COLO668 (cell line): ENCODE results near the gene ANGPTL7.
"Not testable (repeated sequence)": the region's sequence is repeated elsewhere in the genome, so short reads cannot be mapped to it uniquely, and the experiment has no call there.

Experiments used
- DNase-seq: peaks from one replicate; lab custom pipeline; 2025; ENCODE audit not compliant: unreplicated experiment; lab: John Stamatoyannopoulos, UW

The ANGPTL7 gene

DNA sequence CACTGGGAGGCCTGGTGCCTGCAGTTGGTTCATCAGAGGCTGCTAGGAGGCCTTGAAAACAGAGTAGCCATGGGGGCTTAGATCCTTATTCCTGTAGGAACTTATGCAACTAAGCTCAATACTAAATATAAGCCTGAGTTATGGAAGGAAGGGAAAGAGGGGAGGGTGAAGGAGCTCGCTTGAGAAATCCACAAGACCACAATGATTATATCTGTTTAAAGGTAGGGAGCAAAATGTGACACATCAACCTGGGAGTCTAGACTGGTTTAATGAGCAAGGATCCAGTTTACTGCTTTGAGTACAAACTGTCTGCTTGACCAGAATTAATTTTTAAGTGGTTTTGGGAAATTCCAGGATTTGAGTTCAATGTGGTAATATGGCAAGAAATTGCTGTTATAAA is 20.4 kb upstream of the ANGPTL7 start:
- no peak for DNase-seq

DNA sequence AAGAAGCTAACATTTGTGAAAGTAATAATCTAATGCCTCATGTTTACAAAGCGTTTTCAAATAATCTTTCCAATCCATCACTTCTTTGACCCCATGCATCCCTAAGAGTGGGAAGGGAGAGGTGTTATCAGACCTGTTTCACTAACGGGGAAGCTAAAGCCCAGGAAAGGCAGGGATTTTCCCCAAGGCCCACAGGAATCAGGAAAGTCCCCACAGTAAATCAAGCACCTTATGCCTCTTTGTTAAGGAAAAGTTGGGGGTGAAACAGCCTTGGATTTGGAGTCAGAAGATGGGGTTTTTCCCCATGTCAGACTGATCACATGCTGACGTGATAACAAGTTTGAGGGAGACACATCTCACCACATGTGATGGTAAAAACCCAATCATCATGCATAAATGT is 20.0 kb upstream of the ANGPTL7 start:
- no peak for DNase-seq

DNA sequence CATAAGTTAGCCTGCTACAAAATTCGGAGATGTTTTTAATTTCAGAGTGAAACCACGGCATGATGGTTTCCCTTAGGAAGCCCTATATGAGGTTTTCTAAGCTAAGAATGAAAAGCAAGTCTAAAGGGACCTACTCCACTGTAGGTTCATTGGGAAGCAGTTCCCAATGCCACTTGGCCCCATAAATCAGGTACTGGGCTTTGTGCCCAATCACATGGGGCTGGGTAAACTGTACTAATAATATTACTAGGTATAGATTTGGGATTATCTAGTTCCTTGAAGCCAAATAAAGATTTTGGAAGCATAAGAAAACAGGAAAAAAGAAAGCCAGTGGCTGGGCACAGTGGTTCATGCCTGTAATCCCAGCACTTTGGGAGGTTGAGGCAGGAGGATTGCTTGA is 19.1 kb upstream of the ANGPTL7 start:
- no peak for DNase-seq

DNA sequence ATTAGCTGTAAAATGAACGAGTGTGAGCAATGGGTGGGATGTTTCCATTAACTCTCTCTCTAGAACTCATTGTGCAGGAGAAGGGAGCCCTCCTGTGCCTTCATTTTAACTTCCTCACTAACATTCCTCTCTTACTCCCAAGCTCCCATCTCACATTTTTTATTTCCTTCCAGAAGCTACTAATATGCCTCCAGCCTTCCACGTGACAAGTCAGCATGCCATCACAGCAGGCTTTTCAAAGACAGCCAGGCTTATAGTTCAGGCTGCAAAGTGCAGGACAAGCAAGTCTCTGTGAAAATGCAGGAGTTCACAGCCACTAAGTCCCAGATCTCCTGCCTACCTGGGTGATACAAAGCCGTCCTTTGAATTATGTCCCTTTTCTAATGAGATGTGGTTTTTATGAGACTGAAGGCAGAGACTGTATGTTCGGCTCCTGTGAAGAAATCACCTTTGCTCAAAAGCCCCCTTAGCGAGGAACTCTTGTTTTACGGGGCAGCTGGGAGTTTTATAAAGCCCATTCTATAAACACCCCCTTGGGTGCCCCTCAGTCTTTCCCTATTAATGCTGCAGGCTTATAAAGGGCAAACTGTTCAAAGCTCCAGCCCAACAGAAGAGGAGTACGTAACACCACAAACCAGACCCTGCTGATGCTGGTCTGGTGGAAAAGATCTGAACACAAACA is 14.8 kb upstream of the ANGPTL7 start:
- no peak for DNase-seq

DNA sequence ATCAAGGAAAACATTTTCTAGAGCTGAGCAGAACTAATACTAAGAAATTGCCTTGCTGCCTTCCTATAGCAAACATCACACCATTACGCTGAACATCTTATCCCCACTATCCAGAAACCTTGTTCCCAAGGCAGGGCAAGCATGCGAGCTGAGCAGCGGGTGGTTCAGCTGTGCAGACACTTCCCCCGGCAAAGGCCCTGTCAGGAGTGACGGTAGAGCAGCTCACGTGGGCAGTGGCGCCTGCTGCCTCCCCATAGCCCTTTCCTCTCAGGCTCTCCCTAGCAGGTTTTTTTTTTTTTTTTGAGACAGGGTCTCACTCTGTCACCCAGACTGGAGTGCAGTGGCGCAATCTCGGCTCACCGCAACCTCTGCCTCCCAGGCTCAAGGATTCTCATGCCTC is 13.7 kb upstream of the ANGPTL7 start:
- DNase-seq, result no peak

DNA sequence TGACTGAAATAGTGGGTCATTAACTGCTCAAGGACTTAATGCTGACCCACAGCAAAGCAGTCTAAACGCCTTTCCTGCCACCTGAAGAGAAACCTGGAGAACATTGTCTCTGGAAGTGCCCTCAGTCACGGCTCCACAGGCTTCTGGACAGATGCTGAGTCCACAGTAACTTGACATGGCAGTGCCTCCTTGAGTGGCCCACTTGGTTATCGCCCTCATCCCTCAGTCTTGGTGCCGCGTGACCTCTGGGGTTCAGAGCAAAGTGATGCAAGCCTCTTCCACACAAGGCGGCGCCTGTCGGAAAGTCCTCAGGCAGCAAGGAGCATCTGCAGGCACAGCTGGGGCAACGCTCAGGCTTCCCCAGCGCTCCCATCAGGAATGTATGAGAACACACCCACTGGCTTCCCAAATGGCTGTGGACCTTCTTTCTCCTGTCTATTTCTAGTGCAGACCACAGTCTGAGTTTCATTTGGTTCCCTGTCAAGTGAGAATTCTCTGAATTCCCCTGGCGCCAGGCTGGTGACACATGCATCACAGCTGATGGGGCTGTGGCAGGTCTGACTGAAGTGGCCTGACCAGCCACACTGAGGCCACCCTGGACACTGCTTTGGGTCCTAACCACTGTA is 13.0 kb upstream of the ANGPTL7 start:
- no peak for DNase-seq

DNA sequence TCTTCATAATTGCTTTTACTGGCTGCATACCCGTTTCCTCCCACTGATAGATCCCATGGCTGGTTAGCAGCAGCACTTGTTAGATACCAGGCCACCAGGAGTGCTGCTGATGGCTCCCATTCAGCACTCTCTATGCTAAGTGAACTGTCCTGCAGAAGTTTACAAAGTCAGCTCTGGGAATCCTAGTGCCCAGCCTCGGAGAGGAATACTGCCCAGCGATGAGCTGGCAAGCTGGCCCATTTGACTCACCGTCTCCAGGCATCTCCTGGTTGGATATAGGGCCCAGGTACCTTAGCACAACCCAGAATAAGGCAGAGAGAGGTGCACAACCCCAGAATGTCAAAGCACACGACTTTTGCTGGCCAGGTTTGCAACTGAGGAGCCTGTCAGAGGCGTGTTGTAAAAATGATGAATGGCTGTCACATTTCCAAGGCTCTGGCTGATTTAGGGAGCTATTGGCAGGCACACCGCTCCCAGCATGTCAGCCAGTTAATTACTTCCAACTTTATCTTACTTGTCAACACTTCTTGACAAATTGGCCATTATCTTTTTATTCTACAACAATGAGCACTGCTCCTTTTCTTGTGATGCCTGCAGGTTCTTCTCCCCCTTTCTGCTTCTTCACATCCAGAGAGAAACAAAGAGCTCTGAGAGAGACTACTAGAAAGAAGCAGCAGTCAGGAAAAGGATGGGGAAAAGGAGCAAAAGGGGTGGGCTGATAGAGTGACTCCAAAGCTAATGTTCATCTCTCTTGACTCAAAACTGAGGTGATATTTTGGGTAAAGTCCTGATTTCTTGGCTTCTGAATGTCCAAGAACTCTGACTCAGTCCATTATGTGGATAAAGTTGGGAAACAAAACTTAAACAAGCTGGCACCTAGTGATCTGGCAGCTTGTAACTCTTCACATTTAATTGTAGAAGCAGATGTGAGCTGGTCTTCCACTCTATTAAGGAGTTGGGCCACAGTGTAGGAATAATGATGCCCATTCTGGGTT is 10.8 kb upstream of the ANGPTL7 start:
- DNase-seq, result no peak

DNA sequence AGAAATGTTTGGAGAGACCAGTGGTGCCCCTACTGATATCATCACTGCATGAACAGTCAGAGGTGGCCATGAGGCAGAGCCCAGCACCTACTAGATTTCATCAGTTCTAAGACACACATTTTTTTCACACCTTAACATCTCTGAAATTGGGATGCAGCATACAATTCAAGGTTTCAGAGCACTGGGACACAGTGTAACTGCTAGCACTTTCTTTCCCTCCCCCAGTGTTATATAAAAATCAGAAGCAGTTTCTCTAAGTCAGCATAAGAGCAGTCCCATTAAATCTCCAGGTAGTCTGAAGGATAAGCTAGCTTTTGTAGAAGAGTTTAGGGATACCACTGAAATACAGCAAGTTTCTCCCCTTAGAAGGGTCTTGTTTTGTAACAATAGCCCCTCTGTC is 10.0 kb upstream of the ANGPTL7 start:
- no peak for DNase-seq

DNA sequence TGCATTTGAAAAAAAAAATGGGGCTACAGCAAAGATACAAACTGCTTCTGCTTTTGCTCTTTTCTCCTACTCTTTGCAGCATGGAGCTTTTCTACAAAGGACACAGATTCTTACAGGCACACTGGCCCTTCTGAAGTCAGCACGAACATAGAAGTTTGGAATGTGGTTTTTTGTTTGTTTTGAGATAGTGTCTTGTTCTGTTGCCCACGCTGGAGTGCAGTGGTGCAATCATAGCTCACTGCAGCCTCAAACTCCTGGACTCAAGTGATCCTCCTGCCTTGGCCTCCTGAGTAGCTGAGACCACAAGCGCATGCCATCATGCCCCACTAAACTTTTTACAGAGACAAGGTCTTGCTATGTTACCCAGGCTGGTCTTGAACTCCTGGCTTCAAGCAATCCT is 9.4 kb upstream of the ANGPTL7 start:
- not testable (repeated sequence) for DNase-seq

DNA sequence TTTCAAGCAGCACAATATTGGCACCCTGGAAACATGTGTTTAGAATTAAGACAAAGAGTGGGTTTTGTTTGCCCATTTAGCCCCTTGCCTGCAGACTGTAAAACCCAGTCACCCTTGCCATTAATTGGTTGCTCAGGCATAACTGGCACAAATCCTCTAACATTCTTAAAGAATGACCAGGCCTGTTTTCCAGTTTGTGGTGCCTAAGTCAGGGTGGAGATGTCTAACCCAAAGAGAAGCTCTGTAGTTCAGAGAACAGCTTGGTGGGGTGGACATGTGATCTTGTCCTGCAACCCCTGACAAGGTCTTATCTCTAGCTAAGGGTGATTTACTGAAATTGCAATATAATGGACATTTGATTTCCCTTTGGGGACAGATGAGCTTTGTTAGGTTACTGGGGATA is 8.8 kb upstream of the ANGPTL7 start:
- no peak for DNase-seq

DNA sequence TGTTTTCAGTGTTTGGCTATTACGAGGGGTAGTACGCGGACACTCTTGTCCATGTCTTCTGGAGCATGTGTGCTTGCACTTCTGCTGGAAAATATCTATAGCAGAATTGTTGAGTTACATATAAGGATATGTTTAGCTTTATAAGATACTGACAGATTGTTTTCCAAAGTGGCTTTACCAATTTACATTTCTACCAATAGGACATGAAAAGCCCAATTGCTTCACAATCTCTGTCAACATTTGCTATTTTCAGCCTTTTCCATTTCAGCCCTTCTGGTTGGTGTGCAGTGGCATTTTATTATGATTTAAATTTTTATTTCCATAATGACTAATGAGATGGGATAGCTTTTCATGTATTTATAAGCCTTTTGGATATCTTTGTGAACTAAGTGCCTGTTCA is 6.3 kb upstream of the ANGPTL7 start:
- DNase-seq, result no peak

DNA sequence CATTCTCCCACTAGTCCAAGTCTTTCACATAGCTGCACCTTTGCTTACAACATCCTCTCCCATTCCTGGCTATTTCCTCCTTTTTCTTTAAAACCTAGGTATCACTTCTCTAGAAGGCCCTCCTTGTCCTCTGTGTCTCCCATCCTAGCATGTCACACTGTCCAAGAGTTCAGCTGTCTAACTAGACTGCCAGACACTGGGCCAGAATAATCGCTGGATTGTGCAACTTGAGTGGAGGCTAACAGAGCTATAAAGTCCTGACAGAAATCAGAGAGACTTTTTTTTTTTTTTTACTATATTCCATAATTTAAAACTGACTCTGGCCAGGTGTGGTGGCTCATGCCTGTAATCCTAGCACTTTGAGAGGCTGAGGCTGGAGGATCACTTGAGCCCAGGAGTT is 4.2 kb upstream of the ANGPTL7 start:
- no peak for DNase-seq

DNA sequence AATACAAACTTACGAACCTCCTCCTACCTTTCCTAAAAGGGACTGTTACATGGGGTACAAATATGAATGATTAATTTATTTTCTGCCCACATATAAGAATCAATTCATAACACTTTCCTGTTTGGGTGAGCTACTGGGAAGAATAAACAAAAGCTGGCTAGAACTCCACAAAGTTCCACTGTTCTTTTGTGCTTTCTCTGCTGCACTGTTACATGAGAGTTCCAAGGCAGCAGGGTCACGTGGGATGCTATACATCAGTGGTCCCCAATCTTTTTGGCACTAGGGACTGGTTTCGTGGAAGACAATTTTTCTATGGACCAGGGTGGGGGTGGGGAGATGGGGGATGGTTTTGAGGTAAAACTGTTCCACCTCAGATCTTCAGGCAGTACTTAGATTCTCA is 2.2 kb upstream of the ANGPTL7 start:
- no peak for DNase-seq

DNA sequence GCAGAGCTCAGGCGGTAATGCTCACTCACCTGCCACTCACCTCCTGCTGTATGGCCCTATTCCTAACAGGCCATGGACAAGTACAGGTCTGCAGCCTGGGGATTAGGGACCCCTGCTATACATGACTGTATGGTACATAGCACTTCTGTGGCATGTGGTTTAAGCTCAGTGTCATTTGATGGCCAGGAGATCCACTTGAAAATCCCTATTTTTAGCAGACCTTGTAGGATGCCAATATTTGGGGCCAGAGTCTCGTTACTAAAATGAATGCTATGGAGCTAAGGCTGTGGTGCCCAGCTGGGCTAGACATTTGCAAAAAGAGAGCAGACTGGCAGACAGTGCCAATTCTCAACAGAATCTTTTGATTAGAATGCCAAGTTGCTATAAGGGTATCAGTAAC is 1.7 kb upstream of the ANGPTL7 start:
- DNase-seq, result no peak

DNA sequence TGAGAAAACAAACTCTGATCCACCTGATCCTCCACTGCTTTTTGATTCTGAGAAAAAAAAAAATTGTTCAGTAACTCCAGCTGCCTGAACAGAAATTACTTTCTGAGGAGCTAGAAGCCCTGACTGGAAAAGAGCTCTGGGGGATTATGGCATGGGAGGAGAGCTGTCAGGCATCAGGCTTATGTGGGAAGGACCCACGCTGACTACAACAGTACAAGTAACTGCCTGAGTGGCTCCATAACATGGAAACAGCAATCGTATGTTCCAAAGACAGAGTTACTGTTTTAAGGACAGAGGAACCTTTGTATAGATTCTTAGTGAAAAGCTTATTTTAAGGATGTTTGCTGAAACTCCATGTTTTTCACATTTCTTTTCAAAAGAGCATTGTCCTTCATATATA is 1.2 kb upstream of the ANGPTL7 start:
- no peak for DNase-seq

DNA sequence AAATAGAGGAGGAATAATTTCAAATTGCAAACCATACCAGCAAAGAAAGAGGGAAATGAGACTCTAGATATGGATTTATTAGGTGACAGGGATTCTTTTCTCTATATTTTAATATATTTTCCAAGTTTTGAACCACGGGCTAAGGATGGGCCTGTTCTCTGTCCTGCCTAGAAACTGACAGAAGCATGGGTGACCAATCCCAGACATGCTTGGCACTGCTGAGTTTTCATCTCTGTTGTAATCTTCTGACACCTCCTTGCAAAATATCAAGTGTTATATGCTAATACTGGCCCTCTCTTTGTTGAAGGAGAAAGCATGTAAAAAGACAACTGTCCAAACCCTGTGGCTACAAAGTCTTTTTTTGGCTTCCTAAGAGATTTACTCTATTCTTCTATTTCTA is 774 bp upstream of the ANGPTL7 start:
- DNase-seq, result no peak

DNA sequence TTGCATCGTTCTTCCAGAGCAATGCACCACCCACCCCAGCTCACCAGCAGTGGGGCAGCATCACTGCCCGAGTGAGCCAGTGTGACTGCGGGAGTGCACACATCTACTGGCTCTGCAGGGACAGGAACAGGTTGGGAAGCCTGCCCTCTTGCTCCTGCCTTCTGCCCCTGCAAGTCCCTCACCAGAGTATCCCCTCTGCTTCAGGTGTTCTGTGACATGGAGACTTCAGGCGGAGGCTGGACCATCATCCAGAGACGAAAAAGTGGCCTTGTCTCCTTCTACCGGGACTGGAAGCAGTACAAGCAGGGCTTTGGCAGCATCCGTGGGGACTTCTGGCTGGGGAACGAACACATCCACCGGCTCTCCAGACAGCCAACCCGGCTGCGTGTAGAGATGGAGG is 4.2 kb downstream of the ANGPTL7 start:
- no peak for DNase-seq

DNA sequence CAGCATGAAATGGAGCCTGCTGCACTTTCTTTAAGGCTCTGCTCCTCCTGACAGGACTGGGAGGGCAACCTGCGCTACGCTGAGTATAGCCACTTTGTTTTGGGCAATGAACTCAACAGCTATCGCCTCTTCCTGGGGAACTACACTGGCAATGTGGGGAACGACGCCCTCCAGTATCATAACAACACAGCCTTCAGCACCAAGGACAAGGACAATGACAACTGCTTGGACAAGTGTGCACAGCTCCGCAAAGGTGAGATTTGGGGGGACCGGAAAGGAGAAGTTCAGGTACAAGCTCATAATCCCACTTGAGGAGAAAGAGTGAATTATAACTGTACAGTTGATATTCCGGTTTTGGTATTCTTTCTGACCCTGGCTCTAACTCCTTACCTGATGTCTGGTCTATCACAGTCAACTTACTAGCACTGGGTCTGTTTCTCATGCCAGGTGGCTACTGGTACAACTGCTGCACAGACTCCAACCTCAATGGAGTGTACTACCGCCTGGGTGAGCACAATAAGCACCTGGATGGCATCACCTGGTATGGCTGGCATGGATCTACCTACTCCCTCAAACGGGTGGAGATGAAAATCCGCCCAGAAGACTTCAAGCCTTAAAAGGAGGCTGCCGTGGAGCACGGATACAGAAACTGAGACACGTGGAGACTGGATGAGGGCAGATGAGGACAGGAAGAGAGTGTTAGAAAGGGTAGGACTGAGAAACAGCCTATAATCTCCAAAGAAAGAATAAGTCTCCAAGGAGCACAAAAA is 5.4 kb downstream of the ANGPTL7 start:
- no peak for DNase-seq

DNA sequence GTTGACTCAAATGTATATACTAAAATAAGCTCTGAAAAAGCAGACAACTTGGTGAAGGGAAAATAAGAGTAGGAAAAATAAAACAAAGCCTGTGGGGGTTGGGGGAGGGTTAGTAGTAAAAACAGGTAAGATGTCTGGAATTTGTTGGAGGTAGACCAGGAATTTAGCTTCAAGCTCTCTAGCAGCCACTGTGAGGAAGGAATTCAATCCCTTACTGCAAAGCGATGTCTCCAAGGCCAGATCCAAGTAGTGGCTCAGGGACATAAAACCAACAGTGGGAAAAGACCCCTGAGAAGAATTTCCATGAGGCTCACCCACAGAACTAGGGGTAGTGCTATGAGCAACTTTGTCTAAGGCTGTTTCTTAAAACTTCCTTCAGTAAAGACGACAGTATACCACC is 7.8 kb downstream of the ANGPTL7 start:
- no peak for DNase-seq

DNA sequence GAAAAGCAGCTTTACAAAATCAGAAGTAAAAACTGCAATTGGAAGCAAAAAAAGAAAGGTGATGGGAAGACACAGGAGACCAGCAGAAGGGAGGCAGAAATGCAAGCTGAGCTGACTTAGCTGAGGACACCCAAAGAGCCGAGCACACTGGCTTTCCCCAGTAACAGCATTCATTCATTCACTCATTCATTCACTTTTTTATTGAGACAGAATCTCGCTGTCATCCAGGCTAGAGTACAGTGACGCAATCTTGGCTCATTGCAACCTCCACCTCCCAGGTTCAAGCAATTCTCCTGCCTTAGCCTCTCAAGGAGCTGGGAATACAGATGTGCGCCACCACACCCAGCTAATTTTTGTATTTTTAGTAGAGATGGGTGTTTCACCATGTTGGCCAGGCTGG is 8.2 kb downstream of the ANGPTL7 start:
- no peak for DNase-seq

DNA sequence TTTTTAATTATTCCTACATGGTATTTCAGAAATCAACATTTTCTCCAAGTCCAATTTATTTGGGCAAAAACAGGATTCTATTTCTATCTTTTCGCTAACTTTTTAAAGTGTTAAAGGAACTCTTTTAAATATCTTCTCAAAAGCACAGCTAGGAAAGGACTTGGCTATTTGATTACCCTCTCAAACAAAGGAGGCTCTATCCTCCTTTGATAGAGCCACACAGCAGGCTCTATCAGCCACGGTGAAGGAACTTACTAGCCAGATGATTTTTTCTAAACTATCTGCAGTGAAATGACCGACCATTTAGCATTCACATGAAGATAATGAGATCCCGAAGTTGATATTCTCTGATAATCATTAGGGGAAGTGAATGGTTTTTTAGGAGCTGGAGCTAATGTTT is 9.1 kb downstream of the ANGPTL7 start:
- no peak for DNase-seq
